H1 (cell line): ENCODE data around the gene ANKFY1. TPM values are rescaled to one million over a fixed set of nuclear protein-coding genes. Genes with fewer than 3 reads are reported as not detected.

Experiments
- CTCF ChIA-PET: fragments of 300-600 bp; sonication (Branson Sonifier 250); formaldehyde crosslinking; loops from one replicate; lab custom pipeline; 2021; ENCODE audit not compliant: partially characterized antibody; lab: Charles Lee
- POLR2A ChIA-PET: fragments of 300-600 bp; sonication (Branson Sonifier 250); formaldehyde crosslinking; loops from one replicate; lab custom pipeline; 2021; ENCODE audit warnings: inconsistent platforms; ENCODE audit not compliant: partially characterized antibody; lab: Charles Lee
- DNase-seq, 2 experiments: peaks; one replicate each; pipeline versions ENCODE4 v3.0.0 to v3.0.0-alpha.2; 2010 to 2022; ENCODE audit warnings: low spot score in 2 of 2, low read depth in 1 of 2, mixed read lengths in 1 of 2
- FAIRE-seq: peaks from 2 replicates; lab custom pipeline; 2011; peaks lifted over from hg19 to GRCh38; lab: Jason Lieb, UNC
- H2AFZ ChIP-seq: 2 replicates; pipeline ENCODE4 v1.8.1; 2012; ENCODE audit warnings: low read length, inconsistent platforms
- H2AK5ac ChIP-seq: 2 replicates; pipeline ENCODE4 v1.6.1; 2013; ENCODE audit warnings: low read depth, low read length
- H2BK120ac ChIP-seq: replicated peaks from 2 replicates; pipeline ENCODE3; 2013; ENCODE audit warnings: low read depth, low read length, inconsistent platforms
- H2BK12ac ChIP-seq: 2 replicates; pipeline ENCODE4 v1.6.1; 2013; ENCODE audit warnings: low read depth, low read length
- H2BK15ac ChIP-seq: 2 replicates; pipeline ENCODE4 v1.6.1; 2013; ENCODE audit warnings: low read length
- H2BK20ac ChIP-seq: 2 replicates; pipeline ENCODE4 v1.6.1; 2013; ENCODE audit warnings: low read length
- H2BK5ac ChIP-seq: 2 replicates; pipeline ENCODE4 v1.6.1; 2013; ENCODE audit warnings: low read depth, low read length
- H3K14ac ChIP-seq: 2 replicates; pipeline ENCODE4 v1.6.1; 2013; ENCODE audit warnings: inconsistent platforms; ENCODE audit not compliant: insufficient read length
- H3K18ac ChIP-seq: 2 replicates; pipeline ENCODE4 v1.6.1; 2013; ENCODE audit warnings: low read length; ENCODE audit errors: extremely low read depth
- H3K23ac ChIP-seq: 2 replicates; pipeline ENCODE4 v1.6.1; 2013; ENCODE audit warnings: inconsistent platforms; ENCODE audit not compliant: insufficient read length
- H3K23me2 ChIP-seq: 2 replicates; pipeline ENCODE4 v1.6.1; 2013; ENCODE audit warnings: low read depth, low read length
- H3K27ac ChIP-seq: 2 replicates; pipeline ENCODE4 v1.6.1; 2011; ENCODE audit warnings: low read depth, low read length, inconsistent platforms
- H3K27me3 ChIP-seq, 4 experiments: replicated peaks in 1 of 4; 1 replicate in 1 of 4; 2 replicates in 3 of 4; pipeline versions ENCODE4 v1.6.1 to v1.8.1; 2011 to 2013; ENCODE audit warnings: low read length in 3 of 4, mild to moderate bottlenecking in 3 of 4, inconsistent platforms in 2 of 4, mixed read lengths in 2 of 4, moderate library complexity in 1 of 4; ENCODE audit not compliant: control insufficient read depth in 3 of 4, insufficient read depth in 3 of 4; ENCODE audit errors: extremely low read depth in 1 of 4
- H3K36me3 ChIP-seq, 4 experiments: 2 replicates each; pipeline versions ENCODE4 v1.6.1 to v1.8.1; 2011 to 2013; ENCODE audit warnings: mild to moderate bottlenecking in 4 of 4, low read length in 3 of 4, moderate library complexity in 2 of 4, control low read depth in 1 of 4, inconsistent platforms in 1 of 4; ENCODE audit not compliant: insufficient read depth in 4 of 4, control insufficient read depth in 2 of 4
- H3K4ac ChIP-seq: replicated peaks from 2 replicates; pipeline ENCODE3; 2013; ENCODE audit warnings: low read length, low read depth, mixed read lengths, inconsistent platforms; ENCODE audit not compliant: insufficient read length
- H3K4me1 ChIP-seq, 4 experiments: replicated peaks in 1 of 4; 1 replicate in 1 of 4; 2 replicates in 3 of 4; pipeline versions ENCODE4 v1.6.1 to v1.8.1; 2011 to 2013; ENCODE audit warnings: low read length in 3 of 4, inconsistent platforms in 2 of 4, mixed read lengths in 1 of 4; ENCODE audit not compliant: insufficient read depth in 4 of 4, control insufficient read depth in 3 of 4
- H3K4me2 ChIP-seq, 2 experiments: 2 replicates each; pipeline versions ENCODE4 v1.6.1 to v1.8.1; 2011 to 2013; ENCODE audit warnings: low read depth in 2 of 2, low read length in 2 of 2, control low read depth in 1 of 2, inconsistent platforms in 1 of 2, mild to moderate bottlenecking in 1 of 2; ENCODE audit not compliant: insufficient read depth in 1 of 2
- H3K4me3 ChIP-seq, 4 experiments: fragments of 200-600, 300-600 bp in 1 of 4; sonication (generic), shearing (Covaris generic), sonication (Bioruptor Twin) in 1 of 4; 2 replicates each; pipeline versions ENCODE4 v1.5.1 to v1.8.1; 2011 to 2016; ENCODE audit warnings: low read length in 4 of 4, low read depth in 3 of 4, control low read depth in 2 of 4, inconsistent platforms in 2 of 4, mild to moderate bottlenecking in 2 of 4, mixed read lengths in 1 of 4, moderate library complexity in 1 of 4; ENCODE audit not compliant: insufficient read depth in 2 of 4; ENCODE audit errors: extremely low read depth in 1 of 4
- H3K56ac ChIP-seq: replicated peaks from 2 replicates; pipeline ENCODE3; 2013; ENCODE audit warnings: low read depth, mild to moderate bottlenecking, mixed read lengths, low read length, inconsistent platforms; ENCODE audit not compliant: insufficient read length
- H3K79me1 ChIP-seq: 2 replicates; pipeline ENCODE4 v1.6.1; 2013; ENCODE audit warnings: low read depth, low read length, control low read depth
- H3K79me2 ChIP-seq, 2 experiments: 2 replicates each; pipeline versions ENCODE4 v1.6.1 to v1.8.1; 2012 to 2013; ENCODE audit warnings: low read length in 2 of 2, mild to moderate bottlenecking in 2 of 2, inconsistent platforms in 1 of 2; ENCODE audit not compliant: insufficient read depth in 2 of 2, control insufficient read depth in 1 of 2
- H3K9ac ChIP-seq, 4 experiments: replicated peaks in 1 of 4; 1 replicate in 1 of 4; 2 replicates in 3 of 4; pipeline versions ENCODE4 v1.6.1 to v1.8.1; 2011 to 2013; ENCODE audit warnings: low read depth in 3 of 4, low read length in 3 of 4, control low read depth in 2 of 4, mild to moderate bottlenecking in 2 of 4, moderate library complexity in 2 of 4, inconsistent platforms in 1 of 4; ENCODE audit errors: extremely low read depth in 1 of 4
- H3K9me3 ChIP-seq, 2 experiments: 2 replicates each; pipeline versions ENCODE4 v1.6.1 to v1.8.1; 2012 to 2013; ENCODE audit warnings: mild to moderate bottlenecking in 2 of 2, moderate library complexity in 2 of 2, control low read depth in 1 of 2, inconsistent platforms in 1 of 2, low read depth in 1 of 2, low read length in 1 of 2, mixed read lengths in 1 of 2; ENCODE audit not compliant: insufficient read depth in 2 of 2
- H4K20me1 ChIP-seq, 2 experiments: replicated peaks in 1 of 2; 2 replicates each; pipeline versions ENCODE3 to v1.8.1; 2011 to 2013; ENCODE audit warnings: inconsistent platforms in 2 of 2, low read length in 2 of 2, mild to moderate bottlenecking in 1 of 2; ENCODE audit not compliant: insufficient read depth in 2 of 2, control insufficient read depth in 1 of 2
- H4K5ac ChIP-seq: 2 replicates; pipeline ENCODE4 v1.6.1; 2013; ENCODE audit warnings: low read length, low read depth, mixed read lengths, inconsistent platforms; ENCODE audit not compliant: insufficient read length
- H4K8ac ChIP-seq: 2 replicates; pipeline ENCODE4 v1.8.0; 2013; ENCODE audit warnings: mild to moderate bottlenecking, moderate library complexity, low read length, inconsistent platforms; ENCODE audit not compliant: insufficient read depth; ENCODE audit errors: extremely low read depth
- H4K91ac ChIP-seq: replicated peaks from 2 replicates; pipeline ENCODE3; 2013; ENCODE audit warnings: low read length, mixed read lengths, inconsistent platforms; ENCODE audit not compliant: insufficient read length
- RFX5 ChIP-seq: IDR thresholded peaks from 2 replicates; pipeline ENCODE4 v1.6.1; 2011; ENCODE audit warnings: low read depth, low read length, improper control_type of control experiment, borderline replicate concordance
- TAF7 ChIP-seq: optimal IDR thresholded peaks from 2 replicates; pipeline ENCODE3; 2011; ENCODE audit warnings: low read depth, mild to moderate bottlenecking, inconsistent platforms, low read length, moderate library complexity, borderline replicate concordance
- WGBS, 2 experiments: shearing (Covaris generic) in 1 of 2; methylation state at CpG; one replicate each; pipeline versions ENCODE4 v1.1.6 to v1.1.7; 2013 to 2015; ENCODE audit warnings: low lambda C conversion rate in 2 of 2, mixed read lengths in 2 of 2, inconsistent platforms in 1 of 2, low coverage in 1 of 2, missing lambda C conversion rate in 1 of 2; ENCODE audit not compliant: insufficient replicate concordance in 2 of 2, insufficient coverage in 1 of 2, insufficient read length in 1 of 2; ENCODE audit errors: extremely low coverage in 1 of 2, missing lambda C conversion rate in 1 of 2; 5-methylcytosine and 5-hydroxymethylcytosine counted together
- polyA plus RNA-seq, 7 experiments: library from polyadenylated mRNA; depleted of rRNA in 3 of 7; stranded (reverse) in 5 of 7; unstranded in 2 of 7; fragments of >200 nt in 5 of 7; fragments of 200-250 nt in 2 of 7; gene quantifications; 1 replicate in 5 of 7; 2 replicates in 1 of 7; 4 replicates in 1 of 7; pipeline versions ENCODE4 v1.2.1 to v1.2.3, GENCODE V29; 2011 to 2013; ENCODE audit warnings: missing spikeins in 2 of 7, mixed read lengths in 2 of 7
- total RNA-seq: library from RNA; stranded (reverse); fragmentation: NEBNext Ultra II Directional; extraction: Animal tissue kit (Norgen Biotek cat#: 25700); gene quantifications from 2 replicates; pipeline ENCODE4 v1.2.1, GENCODE V29; 2021

The ANKFY1 gene
- total and polyA plus RNA-seq, 2 of the 8 experiments (the other 6 are each of a cell fraction or from before 2014, with no cell fraction given) = 28.3 to 45.3 TPM

DNA sequence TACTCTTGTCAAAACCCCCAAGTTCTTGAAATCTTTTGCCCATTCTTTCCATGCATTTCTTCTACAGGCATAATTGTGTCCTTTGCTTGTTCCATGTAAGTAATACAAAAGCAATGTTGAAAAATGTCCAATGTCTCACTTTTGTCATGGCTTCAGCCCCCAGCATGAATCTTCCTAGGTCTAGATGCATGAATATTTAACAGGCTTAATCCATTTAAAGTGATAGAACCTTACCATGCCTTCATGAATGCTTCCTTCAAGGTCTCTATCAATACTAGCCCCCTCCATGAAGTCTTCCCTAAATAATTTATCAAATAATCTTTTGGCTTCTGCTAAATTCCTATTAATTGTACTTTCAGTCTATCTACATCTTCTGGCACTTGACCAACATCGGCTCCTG is 46.1 kb upstream of the ANKFY1 start:
- Histone ChIP-seq H2BK12ac (no peak overlapping the region), H3K4me1 (peaks cover 2 to 17% (median 5%) of the 10 kb centered on the region in 4 experiments; a peak in 5 of 7 replicates), H3K36me3 (peaks cover 0 to 13% (median 5%) of the 10 kb centered on the region in 4 experiments; a peak in 3 of 8 replicates), H3K79me1 (peaks cover 3% of the 10 kb centered on the region; the same call in 1 of the 2 replicates), H4K8ac (no peak overlapping the region), H3K9me3 (no peaks in the 10 kb centered on the region; a peak in 1 of 4 replicates), H3K9ac (no peak overlapping the region), H2AK5ac (no peak overlapping the region), H3K27me3 (no peaks in the 10 kb centered on the region), H3K4me3 (no peak overlapping the region), H3K27ac (no peak overlapping the region), H2BK5ac (no peak overlapping the region), H2BK15ac (no peak overlapping the region), H3K56ac (no peak overlapping the region), H2BK120ac (no peak overlapping the region), H3K23ac (no peak overlapping the region), H3K14ac (no peak overlapping the region), H4K91ac (no peak overlapping the region), H4K5ac (no peak overlapping the region), H3K4me2 (no peak overlapping the region), H3K18ac (no peak overlapping the region), H2BK20ac (no peak overlapping the region), H3K23me2 (no peaks in the 10 kb centered on the region), H2AFZ (no peak overlapping the region), H3K79me2 (peaks cover 19 to 86% of the 10 kb centered on the region in 2 experiments; a peak in 3 of 4 replicates), H3K4ac (no peak overlapping the region), H4K20me1 (peaks cover 2 to 10% of the 10 kb centered on the region in 2 experiments)
- no peak for DNase-seq
- ChIA-PET CTCF (no interaction called here), POLR2A (interaction anchor here (1.0 kb wide), 1 partner anchor 11 kb away, joined by 3 read pairs; no protein-coding TSS in a partner anchor)
- no peak for FAIRE-seq
- WGBS, 2 experiments = 87% methylated on average over 1 of the region's 1 CpG; no CpG with 5 or more reads in 1 of the 2 experiments
- no peak for TF ChIP-seq TAF7
- TF ChIP-seq RFX5 = no peak
